GM23338 (cell line): ENCODE data around the gene ATG4A. TPM values are rescaled to one million over a fixed set of nuclear protein-coding genes. Genes with fewer than 3 reads are reported as not detected.

Source experiments
- ATAC-seq: fragments of 200-7000 bp; cut with Tn5 transposase; 3 replicates; pipeline ENCODE4 v1.9.1; 2020
- DNase-seq: peaks from one replicate; pipeline ENCODE4 v3.0.0-alpha.2; 2015; ENCODE audit warnings: low spot score
- H2AFZ ChIP-seq: fragments of 200-600 bp; sonication (generic); 2 replicates; pipeline ENCODE4 v1.8.0; 2016; ENCODE audit warnings: antibody characterized with exemption, mild to moderate bottlenecking, moderate library complexity
- H3F3A ChIP-seq: fragments of 200-600 bp; sonication (generic); replicated peaks from 2 replicates; pipeline ENCODE4 v1.8.0; 2017; ENCODE audit warnings: antibody characterized with exemption, mixed run types, low read depth
- H3K27ac ChIP-seq: fragments of 200-600 bp; sonication (generic); 2 replicates; pipeline ENCODE4 v1.6.1; 2016; ENCODE audit warnings: low read depth
- H3K27me3 ChIP-seq: fragments of 200-600 bp; sonication (generic); 2 replicates; pipeline ENCODE4 v1.8.0; 2016; ENCODE audit warnings: mild to moderate bottlenecking, mixed run types, moderate library complexity; ENCODE audit not compliant: insufficient read depth
- H3K36me3 ChIP-seq: fragments of 200-600 bp; sonication (generic); 2 replicates; pipeline ENCODE4 v1.8.0; 2016; ENCODE audit warnings: mild to moderate bottlenecking; ENCODE audit not compliant: insufficient read depth
- H3K4me1 ChIP-seq: fragments of 200-600 bp; sonication (generic); 2 replicates; pipeline ENCODE4 v1.8.0; 2016; ENCODE audit warnings: mild to moderate bottlenecking, moderate library complexity; ENCODE audit not compliant: insufficient read depth
- H3K4me2 ChIP-seq: fragments of 200-600 bp; sonication (generic); 2 replicates; pipeline ENCODE4 v1.7.1; 2017; ENCODE audit warnings: mixed run types
- H3K4me3 ChIP-seq: fragments of 200-600 bp; sonication (generic); 2 replicates; pipeline ENCODE4 v1.6.1; 2016; ENCODE audit warnings: mixed run types
- H3K79me2 ChIP-seq: fragments of 200-600 bp; sonication (generic); replicated peaks from 2 replicates; pipeline ENCODE4 v1.8.0; 2017; ENCODE audit warnings: mild to moderate bottlenecking; ENCODE audit not compliant: insufficient read depth
- H3K9me2 ChIP-seq: fragments of 200-600 bp; sonication (generic); 2 replicates; pipeline ENCODE4 v1.8.0; 2017; ENCODE audit not compliant: insufficient read depth
- H4K20me1 ChIP-seq: fragments of 200-600 bp; sonication (generic); replicated peaks from 2 replicates; pipeline ENCODE4 v1.8.0; 2017; ENCODE audit warnings: mild to moderate bottlenecking; ENCODE audit not compliant: insufficient read depth
- H3K27ac Mint-ChIP-seq: 2 replicates; pipeline ENCODE4 v1.8.0; 2020; ENCODE audit warnings: inconsistent platforms, mild to moderate bottlenecking, moderate library complexity, mixed read lengths
- H3K27me3 Mint-ChIP-seq: 3 replicates; pipeline ENCODE4 v1.8.0; 2022; ENCODE audit warnings: low read depth, mild to moderate bottlenecking, moderate library complexity, mixed read lengths, inconsistent platforms; ENCODE audit not compliant: insufficient read depth, poor library complexity
- H3K36me3 Mint-ChIP-seq: 3 replicates; pipeline ENCODE4 v1.8.0; 2021; ENCODE audit warnings: low read depth, mild to moderate bottlenecking, inconsistent platforms, moderate library complexity, mixed read lengths
- H3K4me1 Mint-ChIP-seq: 3 replicates; pipeline ENCODE4 v1.8.0; 2020; ENCODE audit warnings: mild to moderate bottlenecking, inconsistent platforms, mixed read lengths
- H3K4me3 Mint-ChIP-seq: 3 replicates; pipeline ENCODE4 v1.8.0; 2021; ENCODE audit warnings: moderate library complexity, mild to moderate bottlenecking, inconsistent platforms, mixed read lengths
- H3K9me3 Mint-ChIP-seq: 3 replicates; pipeline ENCODE4 v1.8.0; 2020; ENCODE audit warnings: moderate library complexity, mild to moderate bottlenecking, inconsistent platforms, mixed read lengths
- CREB1 ChIP-seq: fragments of 250-450 bp; sonication (Bioruptor Pico); IDR thresholded peaks from 2 replicates; pipeline ENCODE4 v1.5.0; 2020; ENCODE audit warnings: low read depth, mild to moderate bottlenecking, moderate library complexity
- EZH2phosphoT487 ChIP-seq: fragments of 200-600 bp; sonication (generic); IDR thresholded peaks from one replicate; pipeline ENCODE4 v1.8.1; 2018; ENCODE audit warnings: antibody characterized with exemption; ENCODE audit not compliant: unreplicated experiment
- JUNB ChIP-seq: IDR thresholded peaks from one replicate; pipeline ENCODE4 v1.6.1; 2016; ENCODE audit warnings: antibody characterized with exemption; ENCODE audit not compliant: unreplicated experiment
- NANOG ChIP-seq: IDR thresholded peaks from 2 replicates; pipeline ENCODE4 v1.6.1; 2016; ENCODE audit warnings: antibody characterized with exemption, borderline replicate concordance
- STAT1 ChIP-seq: IDR thresholded peaks from one replicate; pipeline ENCODE4 v1.6.1; 2016; ENCODE audit warnings: antibody characterized with exemption; ENCODE audit not compliant: unreplicated experiment
- ZNF331 ChIP-seq: fragments of 250-450 bp; sonication (Bioruptor Pico); IDR thresholded peaks from 2 replicates; pipeline ENCODE4 v1.5.0; 2020; ENCODE audit warnings: low read depth, mild to moderate bottlenecking, moderate library complexity
- polyA plus RNA-seq: library from polyadenylated mRNA; unstranded; fragments of >200 nt; fragmentation: Nextera tagmentation; extraction: Ambion mirVana; gene quantifications from 2 replicates; pipeline ENCODE4 v1.2.1, GENCODE V29; 2016
- total RNA-seq: library from RNA; depleted of rRNA; stranded (reverse); fragments of >200 nt; shearing (Covaris generic); gene quantifications from 2 replicates; pipeline ENCODE4 v1.2.3, GENCODE V29; 2014
- TF ChIP-seq, protein P1 (sequence below): fragments of 250-450 bp; sonication (Bioruptor Pico); IDR thresholded peaks from 2 replicates; pipeline ENCODE4 v1.5.0; 2020; ENCODE audit warnings: mild to moderate bottlenecking, moderate library complexity
- TF ChIP-seq, protein P2 (sequence below): IDR thresholded peaks from 2 replicates; pipeline ENCODE4 v1.6.1; 2016; ENCODE audit warnings: antibody characterized with exemption
- TF ChIP-seq, protein P3 (sequence below): IDR thresholded peaks from one replicate; pipeline ENCODE4 v1.6.1; 2018; ENCODE audit warnings: antibody characterized with exemption; ENCODE audit not compliant: unreplicated experiment
- TF ChIP-seq, protein P4 (sequence below), 2 experiments: fragments of 200-600 bp in 1 of 2; sonication (generic) in 1 of 2; conservative IDR thresholded peaks; 2 replicates each; pipeline versions ENCODE4 v1.5.1 to v1.6.1; 2016 to 2017; ENCODE audit warnings: antibody characterized with exemption in 2 of 2, low read depth in 2 of 2, mild to moderate bottlenecking in 2 of 2, moderate library complexity in 1 of 2

Gene ATG4A
- total and polyA plus RNA-seq, 2 experiments from 2014 or later: 2.1 to 2.8 TPM

DNA sequence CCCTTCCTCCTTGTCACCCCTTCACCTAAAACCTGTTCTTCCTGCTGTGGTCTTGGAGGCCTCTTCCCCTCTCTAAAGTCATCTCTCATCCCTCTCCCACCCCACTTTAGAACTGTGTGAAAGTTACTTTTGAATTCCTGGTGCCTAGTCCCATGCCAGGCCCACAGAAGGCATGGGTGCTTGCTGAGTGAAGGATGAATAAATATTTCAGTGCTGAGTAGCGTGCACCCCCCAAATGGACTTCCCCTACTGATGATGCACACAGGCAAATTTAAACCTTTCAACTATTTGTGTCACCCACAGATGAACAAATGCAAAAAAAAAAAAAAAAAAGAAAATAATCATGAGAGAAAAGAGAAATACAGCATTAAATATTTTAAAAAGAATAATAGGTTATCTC is 20.0 kb upstream of the ATG4A start:
- ATAC-seq: no peak
- TF ChIP-seq, protein P1, sequence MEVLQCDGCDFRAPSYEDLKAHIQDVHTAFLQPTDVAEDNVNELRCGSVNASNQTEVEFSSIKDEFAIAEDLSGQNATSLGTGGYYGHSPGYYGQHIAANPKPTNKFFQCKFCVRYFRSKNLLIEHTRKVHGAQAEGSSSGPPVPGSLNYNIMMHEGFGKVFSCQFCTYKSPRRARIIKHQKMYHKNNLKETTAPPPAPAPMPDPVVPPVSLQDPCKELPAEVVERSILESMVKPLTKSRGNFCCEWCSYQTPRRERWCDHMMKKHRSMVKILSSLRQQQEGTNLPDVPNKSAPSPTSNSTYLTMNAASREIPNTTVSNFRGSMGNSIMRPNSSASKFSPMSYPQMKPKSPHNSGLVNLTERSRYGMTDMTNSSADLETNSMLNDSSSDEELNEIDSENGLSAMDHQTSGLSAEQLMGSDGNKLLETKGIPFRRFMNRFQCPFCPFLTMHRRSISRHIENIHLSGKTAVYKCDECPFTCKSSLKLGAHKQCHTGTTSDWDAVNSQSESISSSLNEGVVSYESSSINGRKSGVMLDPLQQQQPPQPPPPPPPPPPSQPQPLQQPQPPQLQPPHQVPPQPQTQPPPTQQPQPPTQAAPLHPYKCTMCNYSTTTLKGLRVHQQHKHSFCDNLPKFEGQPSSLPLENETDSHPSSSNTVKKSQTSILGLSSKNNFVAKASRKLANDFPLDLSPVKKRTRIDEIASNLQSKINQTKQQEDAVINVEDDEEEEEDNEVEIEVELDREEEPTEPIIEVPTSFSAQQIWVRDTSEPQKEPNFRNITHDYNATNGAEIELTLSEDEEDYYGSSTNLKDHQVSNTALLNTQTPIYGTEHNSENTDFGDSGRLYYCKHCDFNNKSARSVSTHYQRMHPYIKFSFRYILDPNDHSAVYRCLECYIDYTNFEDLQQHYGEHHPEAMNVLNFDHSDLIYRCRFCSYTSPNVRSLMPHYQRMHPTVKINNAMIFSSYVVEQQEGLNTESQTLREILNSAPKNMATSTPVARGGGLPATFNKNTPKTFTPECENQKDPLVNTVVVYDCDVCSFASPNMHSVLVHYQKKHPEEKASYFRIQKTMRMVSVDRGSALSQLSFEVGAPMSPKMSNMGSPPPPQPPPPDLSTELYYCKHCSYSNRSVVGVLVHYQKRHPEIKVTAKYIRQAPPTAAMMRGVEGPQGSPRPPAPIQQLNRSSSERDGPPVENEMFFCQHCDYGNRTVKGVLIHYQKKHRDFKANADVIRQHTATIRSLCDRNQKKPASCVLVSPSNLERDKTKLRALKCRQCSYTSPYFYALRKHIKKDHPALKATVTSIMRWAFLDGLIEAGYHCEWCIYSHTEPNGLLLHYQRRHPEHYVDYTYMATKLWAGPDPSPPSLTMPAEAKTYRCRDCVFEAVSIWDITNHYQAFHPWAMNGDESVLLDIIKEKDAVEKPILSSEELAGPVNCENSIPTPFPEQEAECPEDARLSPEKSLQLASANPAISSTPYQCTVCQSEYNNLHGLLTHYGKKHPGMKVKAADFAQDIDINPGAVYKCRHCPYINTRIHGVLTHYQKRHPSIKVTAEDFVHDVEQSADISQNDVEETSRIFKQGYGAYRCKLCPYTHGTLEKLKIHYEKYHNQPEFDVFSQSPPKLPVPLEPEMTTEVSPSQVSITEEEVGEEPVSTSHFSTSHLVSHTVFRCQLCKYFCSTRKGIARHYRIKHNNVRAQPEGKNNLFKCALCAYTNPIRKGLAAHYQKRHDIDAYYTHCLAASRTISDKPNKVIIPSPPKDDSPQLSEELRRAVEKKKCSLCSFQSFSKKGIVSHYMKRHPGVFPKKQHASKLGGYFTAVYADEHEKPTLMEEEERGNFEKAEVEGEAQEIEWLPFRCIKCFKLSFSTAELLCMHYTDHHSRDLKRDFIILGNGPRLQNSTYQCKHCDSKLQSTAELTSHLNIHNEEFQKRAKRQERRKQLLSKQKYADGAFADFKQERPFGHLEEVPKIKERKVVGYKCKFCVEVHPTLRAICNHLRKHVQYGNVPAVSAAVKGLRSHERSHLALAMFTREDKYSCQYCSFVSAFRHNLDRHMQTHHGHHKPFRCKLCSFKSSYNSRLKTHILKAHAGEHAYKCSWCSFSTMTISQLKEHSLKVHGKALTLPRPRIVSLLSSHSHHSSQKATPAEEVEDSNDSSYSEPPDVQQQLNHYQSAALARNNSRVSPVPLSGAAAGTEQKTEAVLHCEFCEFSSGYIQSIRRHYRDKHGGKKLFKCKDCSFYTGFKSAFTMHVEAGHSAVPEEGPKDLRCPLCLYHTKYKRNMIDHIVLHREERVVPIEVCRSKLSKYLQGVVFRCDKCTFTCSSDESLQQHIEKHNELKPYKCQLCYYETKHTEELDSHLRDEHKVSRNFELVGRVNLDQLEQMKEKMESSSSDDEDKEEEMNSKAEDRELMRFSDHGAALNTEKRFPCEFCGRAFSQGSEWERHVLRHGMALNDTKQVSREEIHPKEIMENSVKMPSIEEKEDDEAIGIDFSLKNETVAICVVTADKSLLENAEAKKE (CRISPR knock-in tag): no peak
- TF ChIP-seq, protein P2, sequence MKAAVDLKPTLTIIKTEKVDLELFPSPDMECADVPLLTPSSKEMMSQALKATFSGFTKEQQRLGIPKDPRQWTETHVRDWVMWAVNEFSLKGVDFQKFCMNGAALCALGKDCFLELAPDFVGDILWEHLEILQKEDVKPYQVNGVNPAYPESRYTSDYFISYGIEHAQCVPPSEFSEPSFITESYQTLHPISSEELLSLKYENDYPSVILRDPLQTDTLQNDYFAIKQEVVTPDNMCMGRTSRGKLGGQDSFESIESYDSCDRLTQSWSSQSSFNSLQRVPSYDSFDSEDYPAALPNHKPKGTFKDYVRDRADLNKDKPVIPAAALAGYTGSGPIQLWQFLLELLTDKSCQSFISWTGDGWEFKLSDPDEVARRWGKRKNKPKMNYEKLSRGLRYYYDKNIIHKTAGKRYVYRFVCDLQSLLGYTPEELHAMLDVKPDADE: no peak
- TF ChIP-seq ZNF331 (CRISPR knock-in tag) (no peak), EZH2phosphoT487 (no peak), NANOG (no peak), JUNB (no peak), STAT1 (no peak), CREB1 (no peak)
- TF ChIP-seq, protein P3, sequence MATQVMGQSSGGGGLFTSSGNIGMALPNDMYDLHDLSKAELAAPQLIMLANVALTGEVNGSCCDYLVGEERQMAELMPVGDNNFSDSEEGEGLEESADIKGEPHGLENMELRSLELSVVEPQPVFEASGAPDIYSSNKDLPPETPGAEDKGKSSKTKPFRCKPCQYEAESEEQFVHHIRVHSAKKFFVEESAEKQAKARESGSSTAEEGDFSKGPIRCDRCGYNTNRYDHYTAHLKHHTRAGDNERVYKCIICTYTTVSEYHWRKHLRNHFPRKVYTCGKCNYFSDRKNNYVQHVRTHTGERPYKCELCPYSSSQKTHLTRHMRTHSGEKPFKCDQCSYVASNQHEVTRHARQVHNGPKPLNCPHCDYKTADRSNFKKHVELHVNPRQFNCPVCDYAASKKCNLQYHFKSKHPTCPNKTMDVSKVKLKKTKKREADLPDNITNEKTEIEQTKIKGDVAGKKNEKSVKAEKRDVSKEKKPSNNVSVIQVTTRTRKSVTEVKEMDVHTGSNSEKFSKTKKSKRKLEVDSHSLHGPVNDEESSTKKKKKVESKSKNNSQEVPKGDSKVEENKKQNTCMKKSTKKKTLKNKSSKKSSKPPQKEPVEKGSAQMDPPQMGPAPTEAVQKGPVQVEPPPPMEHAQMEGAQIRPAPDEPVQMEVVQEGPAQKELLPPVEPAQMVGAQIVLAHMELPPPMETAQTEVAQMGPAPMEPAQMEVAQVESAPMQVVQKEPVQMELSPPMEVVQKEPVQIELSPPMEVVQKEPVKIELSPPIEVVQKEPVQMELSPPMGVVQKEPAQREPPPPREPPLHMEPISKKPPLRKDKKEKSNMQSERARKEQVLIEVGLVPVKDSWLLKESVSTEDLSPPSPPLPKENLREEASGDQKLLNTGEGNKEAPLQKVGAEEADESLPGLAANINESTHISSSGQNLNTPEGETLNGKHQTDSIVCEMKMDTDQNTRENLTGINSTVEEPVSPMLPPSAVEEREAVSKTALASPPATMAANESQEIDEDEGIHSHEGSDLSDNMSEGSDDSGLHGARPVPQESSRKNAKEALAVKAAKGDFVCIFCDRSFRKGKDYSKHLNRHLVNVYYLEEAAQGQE: no peak
- TF ChIP-seq, protein P4, sequence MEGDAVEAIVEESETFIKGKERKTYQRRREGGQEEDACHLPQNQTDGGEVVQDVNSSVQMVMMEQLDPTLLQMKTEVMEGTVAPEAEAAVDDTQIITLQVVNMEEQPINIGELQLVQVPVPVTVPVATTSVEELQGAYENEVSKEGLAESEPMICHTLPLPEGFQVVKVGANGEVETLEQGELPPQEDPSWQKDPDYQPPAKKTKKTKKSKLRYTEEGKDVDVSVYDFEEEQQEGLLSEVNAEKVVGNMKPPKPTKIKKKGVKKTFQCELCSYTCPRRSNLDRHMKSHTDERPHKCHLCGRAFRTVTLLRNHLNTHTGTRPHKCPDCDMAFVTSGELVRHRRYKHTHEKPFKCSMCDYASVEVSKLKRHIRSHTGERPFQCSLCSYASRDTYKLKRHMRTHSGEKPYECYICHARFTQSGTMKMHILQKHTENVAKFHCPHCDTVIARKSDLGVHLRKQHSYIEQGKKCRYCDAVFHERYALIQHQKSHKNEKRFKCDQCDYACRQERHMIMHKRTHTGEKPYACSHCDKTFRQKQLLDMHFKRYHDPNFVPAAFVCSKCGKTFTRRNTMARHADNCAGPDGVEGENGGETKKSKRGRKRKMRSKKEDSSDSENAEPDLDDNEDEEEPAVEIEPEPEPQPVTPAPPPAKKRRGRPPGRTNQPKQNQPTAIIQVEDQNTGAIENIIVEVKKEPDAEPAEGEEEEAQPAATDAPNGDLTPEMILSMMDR (conservative IDR thresholded peaks at IDR 0.05; ENCODE audit: low read depth in 2 of 2): no peak
- Histone ChIP-seq H3K36me3 (no peaks in the 10 kb centered on the region), H3K9me2 (no peaks in the 10 kb centered on the region), H3K27ac (no peak overlapping the region), H2AFZ (no peak overlapping the region), H3K4me2 (no peak overlapping the region), H3K27me3 (no peaks in the 10 kb centered on the region), H3K4me3 (no peak overlapping the region), H4K20me1 (no peaks in the 10 kb centered on the region), H3K4me1 (no peaks in the 10 kb centered on the region), H3F3A (no peaks in the 10 kb centered on the region), H3K79me2 (no peaks in the 10 kb centered on the region)
- H3K27ac Mint-ChIP-seq: no peak overlapping the region
- no peaks in the 10 kb centered on the region for H3K27me3 Mint-ChIP-seq
- H3K4me1 Mint-ChIP-seq: peaks cover 7% of the 10 kb centered on the region; the same call in 2 of the 3 replicates
- H3K9me3 Mint-ChIP-seq: no peaks in the 10 kb centered on the region
- no peaks in the 10 kb centered on the region for H3K36me3 Mint-ChIP-seq
- H3K4me3 Mint-ChIP-seq: no peak overlapping the region
- no peak for DNase-seq
